ENCODE measurements around the gene SLC26A5.

DNA sequence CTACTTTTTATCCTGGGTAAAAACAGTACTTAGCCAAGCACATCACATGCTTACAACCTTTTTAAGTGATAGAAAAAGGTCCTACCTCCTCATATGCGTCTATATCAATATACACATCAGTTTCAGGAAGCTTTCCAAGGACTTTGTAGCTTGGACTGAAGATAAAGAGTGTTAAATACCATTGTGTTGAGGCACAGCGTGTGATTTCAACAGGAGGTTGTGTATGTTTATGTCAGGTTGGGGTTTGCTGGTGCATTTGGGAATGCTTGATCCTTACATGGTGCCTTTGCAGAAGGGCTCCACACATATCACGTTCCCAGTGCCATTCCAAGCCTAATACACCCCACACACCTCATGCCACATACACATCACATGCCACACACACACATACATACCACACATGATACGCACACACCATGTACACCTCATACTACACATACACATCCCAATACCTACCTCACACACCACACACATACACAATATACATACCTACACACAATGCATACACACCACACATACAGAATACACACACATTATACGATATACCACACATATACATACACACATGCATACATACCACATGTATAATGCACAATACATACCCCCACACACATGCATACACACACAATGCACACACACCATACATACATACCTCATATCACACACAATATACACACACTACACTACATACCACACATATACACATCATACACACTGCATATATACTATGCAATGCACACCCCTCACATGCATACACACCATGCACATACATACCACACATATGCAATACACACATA is 65.4 kb downstream of the SLC26A5 start:
- TF ChIP-seq POLR2A (IDR thresholded peaks at IDR 0.05) = no peak
- TF ChIP-seq, protein P1, sequence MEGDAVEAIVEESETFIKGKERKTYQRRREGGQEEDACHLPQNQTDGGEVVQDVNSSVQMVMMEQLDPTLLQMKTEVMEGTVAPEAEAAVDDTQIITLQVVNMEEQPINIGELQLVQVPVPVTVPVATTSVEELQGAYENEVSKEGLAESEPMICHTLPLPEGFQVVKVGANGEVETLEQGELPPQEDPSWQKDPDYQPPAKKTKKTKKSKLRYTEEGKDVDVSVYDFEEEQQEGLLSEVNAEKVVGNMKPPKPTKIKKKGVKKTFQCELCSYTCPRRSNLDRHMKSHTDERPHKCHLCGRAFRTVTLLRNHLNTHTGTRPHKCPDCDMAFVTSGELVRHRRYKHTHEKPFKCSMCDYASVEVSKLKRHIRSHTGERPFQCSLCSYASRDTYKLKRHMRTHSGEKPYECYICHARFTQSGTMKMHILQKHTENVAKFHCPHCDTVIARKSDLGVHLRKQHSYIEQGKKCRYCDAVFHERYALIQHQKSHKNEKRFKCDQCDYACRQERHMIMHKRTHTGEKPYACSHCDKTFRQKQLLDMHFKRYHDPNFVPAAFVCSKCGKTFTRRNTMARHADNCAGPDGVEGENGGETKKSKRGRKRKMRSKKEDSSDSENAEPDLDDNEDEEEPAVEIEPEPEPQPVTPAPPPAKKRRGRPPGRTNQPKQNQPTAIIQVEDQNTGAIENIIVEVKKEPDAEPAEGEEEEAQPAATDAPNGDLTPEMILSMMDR (IDR thresholded peaks at IDR 0.05) = no peak
